Chondrocyte (in vitro differentiated cells): ENCODE measurements around the gene STK32C. TPM values are rescaled to one million over a fixed set of nuclear protein-coding genes. Genes with fewer than 3 reads are reported as not detected.

ENCODE experiments used
- DNase-seq: peaks from one replicate; pipeline ENCODE4 v3.0.0; 2021; ENCODE audit warnings: mixed read lengths, low spot score
- H3K27ac Mint-ChIP-seq: one replicate; pipeline ENCODE4 v1.8.0; 2021; ENCODE audit warnings: mild to moderate bottlenecking, moderate library complexity, mixed read lengths; ENCODE audit not compliant: unreplicated experiment
- H3K27me3 Mint-ChIP-seq: 2 replicates; pipeline ENCODE4 v1.8.0; 2021; ENCODE audit warnings: low read depth, mixed read lengths
- H3K36me3 Mint-ChIP-seq: 2 replicates; pipeline ENCODE4 v1.8.0; 2021; ENCODE audit warnings: low read depth, mixed read lengths
- H3K4me1 Mint-ChIP-seq: 2 replicates; pipeline ENCODE4 v1.8.0; 2021; ENCODE audit warnings: low read depth, mild to moderate bottlenecking, mixed read lengths
- H3K4me3 Mint-ChIP-seq: one replicate; pipeline ENCODE4 v1.8.0; 2021; ENCODE audit warnings: mild to moderate bottlenecking, moderate library complexity, mixed read lengths; ENCODE audit not compliant: unreplicated experiment
- H3K9me3 Mint-ChIP-seq: 2 replicates; pipeline ENCODE4 v1.8.0; 2021; ENCODE audit warnings: low read depth, mixed read lengths
- total RNA-seq: library from RNA; stranded (reverse); gene quantifications from 3 replicates; pipeline ENCODE4 v1.2.1, GENCODE V29; 2021
- TF ChIP-seq, protein P1 (sequence below): fragments of 200-600 bp; sonication (generic); IDR thresholded peaks from 2 replicates; pipeline ENCODE4 v1.5.0; 2021; ENCODE audit warnings: antibody characterized with exemption, mild to moderate bottlenecking, moderate library complexity

STK32C gene
- total RNA-seq, 1 donor from 2014 or later = 17.9 TPM

DNA sequence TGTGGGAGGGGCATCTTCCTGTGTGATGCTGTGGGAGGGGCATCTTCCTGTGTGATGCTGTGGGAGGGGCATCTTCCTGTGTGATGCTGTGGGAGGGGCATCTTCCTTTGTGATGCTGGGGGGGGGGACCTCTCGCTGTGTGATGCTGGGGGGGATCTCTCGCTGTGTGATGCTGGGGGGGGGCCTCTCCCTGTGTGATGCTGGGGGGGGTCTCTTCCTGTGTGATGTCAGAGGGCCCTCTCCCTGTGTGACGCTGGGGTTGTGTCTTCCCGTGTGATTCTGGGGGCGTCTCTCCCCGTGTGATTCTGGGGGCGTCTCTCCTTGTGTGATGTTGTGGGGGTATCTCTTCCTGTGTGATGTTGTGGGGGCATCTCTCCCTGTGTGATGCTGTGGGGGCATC lies 148.9 kb downstream of the STK32C start:
- Mint-ChIP-seq H3K36me3 (no peaks in the 10 kb centered on the region), H3K27ac (no peak overlapping the region), H3K4me1 (peaks cover 7% of the 10 kb centered on the region), H3K4me3 (no peak overlapping the region), H3K9me3 (no peaks in the 10 kb centered on the region), H3K27me3 (peaks cover 2% of the 10 kb centered on the region)
- DNase-seq = no peak
- TF ChIP-seq, protein P1, sequence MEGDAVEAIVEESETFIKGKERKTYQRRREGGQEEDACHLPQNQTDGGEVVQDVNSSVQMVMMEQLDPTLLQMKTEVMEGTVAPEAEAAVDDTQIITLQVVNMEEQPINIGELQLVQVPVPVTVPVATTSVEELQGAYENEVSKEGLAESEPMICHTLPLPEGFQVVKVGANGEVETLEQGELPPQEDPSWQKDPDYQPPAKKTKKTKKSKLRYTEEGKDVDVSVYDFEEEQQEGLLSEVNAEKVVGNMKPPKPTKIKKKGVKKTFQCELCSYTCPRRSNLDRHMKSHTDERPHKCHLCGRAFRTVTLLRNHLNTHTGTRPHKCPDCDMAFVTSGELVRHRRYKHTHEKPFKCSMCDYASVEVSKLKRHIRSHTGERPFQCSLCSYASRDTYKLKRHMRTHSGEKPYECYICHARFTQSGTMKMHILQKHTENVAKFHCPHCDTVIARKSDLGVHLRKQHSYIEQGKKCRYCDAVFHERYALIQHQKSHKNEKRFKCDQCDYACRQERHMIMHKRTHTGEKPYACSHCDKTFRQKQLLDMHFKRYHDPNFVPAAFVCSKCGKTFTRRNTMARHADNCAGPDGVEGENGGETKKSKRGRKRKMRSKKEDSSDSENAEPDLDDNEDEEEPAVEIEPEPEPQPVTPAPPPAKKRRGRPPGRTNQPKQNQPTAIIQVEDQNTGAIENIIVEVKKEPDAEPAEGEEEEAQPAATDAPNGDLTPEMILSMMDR = no peak

GRCh38 chr10:132158122-132158741 lies 149.5 kb downstream of the STK32C start:
- no peak overlapping the region for H3K27ac Mint-ChIP-seq
- H3K4me1 Mint-ChIP-seq = peaks cover 7% of the 10 kb centered on the region
- peak; percentile 39 for DNase-seq
- no peak overlapping the region for H3K4me3 Mint-ChIP-seq
- no peaks in the 10 kb centered on the region for H3K27me3 Mint-ChIP-seq
- TF ChIP-seq, protein P1 = no peak
- H3K9me3 Mint-ChIP-seq = no peaks in the 10 kb centered on the region
- no peaks in the 10 kb centered on the region for H3K36me3 Mint-ChIP-seq

Other genes with a start within 250 kb of the STK32C start
- gene JAKMIP3, start 242.0 kb downstream of the STK32C start, total RNA-seq = 0.67 to 1.6 TPM (median 0.69 TPM) in 3 replicates
- 19.9 to 37.6 TPM (median 35.2 TPM) in 3 replicates for gene DPYSL4, start 121.0 kb downstream of the STK32C start, total RNA-seq
- 10.2 to 14.4 TPM (median 13.2 TPM) in 3 replicates for gene LRRC27, start 24.2 kb upstream of the STK32C start, total RNA-seq
- 9.9 to 13.9 TPM (median 13.2 TPM) in 3 replicates for gene PWWP2B, start 89.2 kb upstream of the STK32C start, total RNA-seq
- 29.5 to 40.6 TPM (median 40.1 TPM) in 3 replicates for gene INPP5A, start 229.8 kb upstream of the STK32C start, total RNA-seq